8988T (cell line): Measurements from ENCODE around the gene TEPSIN.

ENCODE experiments used
- DNase-seq: peaks from one replicate; pipeline ENCODE4 v3.0.0; 2011

The TEPSIN gene

GRCh38 chr17:81267390-81268067 is 28.7 kb upstream of the TEPSIN start:
- DNase-seq = no peak

- no peak for DNase-seq
Observed at GRCh38 chr17:81265576-81265975, 26.7 kb upstream of the TEPSIN start.

- no peak for DNase-seq
Observed at GRCh38 chr17:81264640-81265039, 25.8 kb upstream of the TEPSIN start.

DNA sequence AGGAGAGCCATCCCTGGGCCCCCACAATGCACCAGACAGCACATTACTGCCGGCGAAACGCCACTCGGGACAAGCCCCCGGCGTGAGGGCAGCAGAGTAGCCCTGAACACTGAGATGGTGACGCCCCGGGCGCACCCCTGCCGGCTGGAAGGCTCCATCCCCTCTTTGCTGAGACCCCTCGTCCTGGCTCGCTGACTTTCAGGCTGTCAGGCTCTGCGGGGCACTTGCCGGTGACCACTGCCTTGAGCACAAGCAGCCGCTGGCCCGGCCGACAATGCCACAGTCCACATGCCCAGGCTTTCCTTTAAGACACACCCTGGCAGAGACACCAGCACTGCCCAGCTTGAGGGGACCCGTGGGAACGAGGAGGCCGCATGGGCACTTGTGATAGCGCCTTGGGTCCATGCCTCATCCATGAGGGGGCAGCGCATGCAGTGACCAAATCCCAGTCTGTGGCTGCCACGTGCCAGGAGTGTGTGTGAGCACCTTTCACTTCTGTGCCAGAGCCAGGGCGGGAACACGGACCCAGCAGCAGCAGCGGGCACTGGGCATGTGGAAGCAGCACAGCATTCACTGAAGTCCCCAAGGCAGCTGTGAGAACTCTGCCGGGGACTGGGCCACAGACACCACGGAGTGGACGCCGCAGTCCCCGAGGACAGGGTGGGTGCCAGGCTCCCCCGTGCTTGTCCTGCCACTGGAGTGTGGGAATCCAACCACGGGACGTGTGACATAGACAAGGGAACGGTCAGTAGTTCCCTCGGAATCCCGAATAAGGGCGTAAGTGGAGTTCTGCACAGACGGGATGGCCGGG is 24.7 kb upstream of the TEPSIN start:
- DNase-seq = no peak

DNA sequence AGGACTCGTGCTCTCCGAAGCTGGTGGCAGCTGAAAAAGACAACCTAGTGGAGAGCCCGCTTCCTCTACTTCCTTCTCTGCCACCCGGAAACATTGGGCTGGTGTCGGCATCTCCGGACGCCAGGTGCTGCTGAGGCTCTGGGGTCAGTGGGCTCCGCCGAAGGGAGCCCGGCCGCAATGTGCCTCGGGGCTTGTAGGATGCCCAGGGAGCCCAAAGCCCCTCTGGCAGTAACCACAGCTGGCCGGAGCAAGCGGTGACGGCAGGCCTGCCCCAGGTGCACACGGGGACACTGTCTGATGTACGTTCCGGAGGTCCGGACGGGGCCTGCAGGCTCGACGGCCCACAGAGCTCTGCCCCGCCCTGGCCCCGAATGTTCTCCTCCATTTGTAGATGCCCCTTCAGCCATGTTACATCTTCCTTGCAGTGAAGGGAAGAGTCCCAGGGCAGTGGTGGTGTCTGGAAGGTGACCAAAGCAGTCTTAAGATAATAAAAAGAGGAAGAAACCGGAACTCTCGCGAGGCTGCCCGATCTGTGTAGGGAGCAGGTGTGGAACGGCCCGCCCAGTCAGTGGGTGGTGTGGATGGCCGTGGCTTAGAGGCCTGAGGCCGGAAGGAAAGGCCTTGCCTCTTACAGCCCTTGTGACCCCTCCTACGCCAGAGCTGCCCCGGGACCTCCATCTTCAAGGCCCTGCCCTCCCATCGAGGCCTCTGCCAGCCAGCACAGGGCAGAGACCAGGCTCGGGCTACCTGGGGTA is 22.9 kb upstream of the TEPSIN start:
- DNase-seq = no peak

DNA sequence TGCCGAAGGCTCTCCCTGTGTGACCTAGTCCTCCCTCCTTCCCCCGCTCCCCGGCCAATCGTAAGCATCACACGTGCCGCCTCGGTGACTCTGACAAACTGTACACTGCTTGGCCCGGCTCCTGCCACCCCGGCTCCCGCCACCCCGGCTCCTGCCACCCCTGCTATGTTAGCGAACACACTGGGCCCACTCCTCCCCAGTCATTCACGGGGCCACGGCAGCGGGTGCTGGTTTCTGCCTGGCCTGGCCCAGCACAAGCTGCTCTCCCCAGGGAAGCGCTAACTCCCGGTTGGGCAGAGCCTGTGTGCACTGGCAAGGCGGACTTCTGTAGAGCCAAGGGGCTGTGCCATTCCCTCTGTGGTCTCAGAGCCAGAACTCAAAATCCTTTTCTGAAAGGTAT is 22.2 kb upstream of the TEPSIN start:
- no peak for DNase-seq

GRCh38 chr17:81260641-81261040 is 21.8 kb upstream of the TEPSIN start:
- DNase-seq = no peak

GRCh38 chr17:81260171-81260570 is 21.3 kb upstream of the TEPSIN start:
- DNase-seq = no peak

GRCh38 chr17:81259058-81259605 is 20.3 kb upstream of the TEPSIN start:
- no peak for DNase-seq

DNA sequence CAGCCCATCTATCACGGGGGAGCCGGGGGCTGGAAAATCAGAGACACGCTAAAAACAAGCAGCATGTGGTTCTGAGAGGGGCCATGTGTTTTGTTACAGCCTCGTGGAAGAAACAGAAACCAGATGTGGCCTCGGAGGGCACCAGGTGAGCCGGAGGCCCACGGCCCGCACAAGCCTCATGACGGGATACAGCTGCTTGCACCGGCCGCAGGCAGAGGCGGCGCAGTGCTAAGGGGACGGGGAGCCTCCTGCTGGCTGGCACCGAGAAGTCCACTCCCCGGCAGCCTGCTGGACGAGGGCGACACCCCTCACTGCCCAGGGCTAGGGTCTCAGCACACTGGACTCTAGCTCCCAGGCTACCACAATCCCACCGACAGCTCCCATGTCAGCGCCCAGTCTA is 19.4 kb upstream of the TEPSIN start:
- DNase-seq = no peak

DNA sequence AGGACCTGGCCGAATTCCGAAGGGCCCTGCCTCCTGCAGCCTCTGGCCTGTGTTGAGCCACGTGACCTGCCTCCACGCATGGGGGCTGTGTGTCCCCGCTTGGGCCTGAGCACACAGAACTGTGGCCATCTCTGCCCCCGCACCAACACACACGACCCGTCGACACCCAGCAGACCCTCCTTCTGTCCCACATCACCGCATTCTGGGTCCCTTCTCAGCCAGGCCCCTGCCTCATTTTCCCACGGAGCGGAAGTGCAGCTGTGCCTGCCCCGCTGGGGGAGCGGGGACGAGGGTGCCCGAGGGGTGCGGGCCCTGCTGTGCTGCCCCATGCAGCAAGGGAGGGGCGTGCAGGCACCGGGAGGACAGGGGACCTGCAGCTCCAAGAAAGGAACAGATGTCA is 18.7 kb upstream of the TEPSIN start:
- no peak for DNase-seq

DNA sequence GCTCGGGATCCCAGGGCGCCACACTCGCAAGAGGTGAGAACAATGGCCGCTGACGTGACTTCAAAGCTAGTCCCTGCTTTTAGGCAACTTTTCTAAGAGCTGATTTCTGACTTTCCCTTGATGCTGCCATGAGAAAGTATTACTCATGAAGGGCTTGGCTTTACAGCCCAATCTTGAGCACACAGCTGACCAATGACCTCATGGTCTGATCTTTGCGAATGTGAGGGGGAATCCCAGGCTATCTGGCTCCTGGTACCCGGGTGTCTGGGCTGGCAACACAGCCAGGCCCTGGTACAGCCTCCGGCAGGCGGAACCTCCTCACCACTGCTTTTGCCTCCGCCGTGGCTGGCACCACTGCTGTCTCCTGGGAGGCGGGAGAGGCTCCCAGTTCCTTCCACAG is 17.8 kb upstream of the TEPSIN start:
- no peak for DNase-seq

GRCh38 chr17:81254955-81255717 is 16.3 kb upstream of the TEPSIN start:
- peak; percentile 78 for DNase-seq

DNA sequence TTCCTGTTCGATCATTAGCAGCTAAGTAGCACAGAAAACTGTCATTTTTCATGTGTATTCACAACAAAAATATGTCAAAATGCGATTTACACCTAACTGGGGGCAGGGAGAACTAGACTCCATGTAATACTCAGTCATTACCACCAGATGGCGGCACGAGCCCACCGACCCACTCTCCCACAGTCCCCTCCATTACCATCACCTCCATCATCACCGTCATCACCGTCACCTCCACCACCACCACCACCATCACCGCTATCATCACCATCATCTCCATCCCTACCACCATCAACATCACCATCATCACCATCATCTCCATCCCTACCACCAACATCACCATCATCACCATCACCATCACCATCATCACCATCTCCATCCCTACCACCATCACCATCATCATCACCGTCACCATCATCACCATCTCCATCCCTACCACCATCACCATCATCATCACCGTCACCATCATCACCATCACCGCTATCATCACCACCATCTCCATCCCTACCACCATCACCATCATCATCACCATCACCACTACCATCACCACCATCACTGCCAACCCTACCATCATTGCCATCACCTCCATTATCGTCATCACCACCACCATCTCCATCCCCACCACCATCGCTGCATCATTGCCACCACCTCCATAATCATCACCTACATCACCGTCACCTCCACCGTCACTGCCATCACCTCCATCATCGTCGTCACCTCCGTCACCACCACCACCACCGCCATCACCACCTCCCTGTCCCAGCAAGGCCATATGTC is 14.7 kb upstream of the TEPSIN start:
- no peak for DNase-seq

GRCh38 chr17:81252987-81253329 is 14.1 kb upstream of the TEPSIN start:
- no peak for DNase-seq

- DNase-seq = no peak
Observed at GRCh38 chr17:81252326-81252986, 13.6 kb upstream of the TEPSIN start.

- no peak for DNase-seq
Observed at GRCh38 chr17:81251709-81252301, 12.9 kb upstream of the TEPSIN start.

GRCh38 chr17:81251094-81251708 is 12.3 kb upstream of the TEPSIN start:
- no peak for DNase-seq

DNA sequence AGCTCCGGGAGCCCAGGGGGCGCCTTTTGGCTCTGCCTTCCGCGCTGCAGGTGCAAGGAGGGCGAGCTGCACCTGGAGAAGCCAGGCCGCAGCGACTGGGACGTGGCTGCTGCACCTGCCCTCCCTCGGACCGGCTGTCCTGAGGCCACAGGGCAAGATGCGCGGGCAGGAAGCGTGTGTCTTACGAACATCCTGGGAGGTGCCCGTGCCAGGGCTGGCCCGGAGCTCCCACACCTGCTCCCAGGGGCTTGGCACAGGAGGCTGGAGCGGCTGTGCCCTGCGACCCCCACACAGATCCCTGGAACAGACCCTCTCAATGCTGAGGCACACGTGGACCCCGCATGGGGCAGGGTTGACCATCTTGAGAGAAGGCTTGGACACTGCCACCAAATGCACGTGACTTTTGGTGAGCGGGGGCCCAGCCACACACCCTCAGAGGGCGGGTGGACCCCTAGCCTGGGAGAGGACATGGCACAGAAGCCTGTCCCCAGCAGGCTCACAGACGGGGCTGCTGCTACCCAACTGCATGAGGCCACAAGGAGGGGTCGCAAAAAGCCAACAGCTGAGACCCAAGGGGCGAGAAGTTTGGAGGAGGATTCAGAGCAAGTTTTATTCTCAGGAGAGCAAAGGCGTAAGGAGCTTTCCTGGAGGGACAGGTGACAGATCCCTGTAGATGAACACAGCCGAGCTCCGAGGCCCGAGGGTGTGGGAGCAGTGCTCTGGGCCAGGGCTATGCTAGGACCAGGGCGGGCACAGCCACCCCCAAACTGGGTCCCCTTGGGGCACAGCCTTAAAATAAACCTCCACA is 11.6 kb upstream of the TEPSIN start:
- no peak for DNase-seq
